GM12801 (cell line): ENCODE results near the gene CCDC185.

Experiments used
- CTCF ChIP-seq: IDR thresholded peaks from one replicate; pipeline ENCODE4 v1.5.1; 2011; ENCODE audit warnings: control low read depth; ENCODE audit not compliant: insufficient read length; ENCODE audit errors: extremely low read depth

The CCDC185 gene

GRCh38 chr1:223421676-223422075 lies 28.5 kb downstream of the CCDC185 start:
- TF ChIP-seq CTCF = no peak

GRCh38 chr1:223422911-223423310 lies 29.7 kb downstream of the CCDC185 start:
- no peak for TF ChIP-seq CTCF

GRCh38 chr1:223423641-223424233 lies 30.5 kb downstream of the CCDC185 start:
- TF ChIP-seq CTCF = no peak

GRCh38 chr1:223425550-223425949 lies 32.3 kb downstream of the CCDC185 start:
- TF ChIP-seq CTCF = no peak

GRCh38 chr1:223426936-223427335 lies 33.7 kb downstream of the CCDC185 start:
- no peak for TF ChIP-seq CTCF

- no peak for TF ChIP-seq CTCF
Observed at GRCh38 chr1:223429313-223429731, 36.1 kb downstream of the CCDC185 start.

GRCh38 chr1:223429821-223430220 lies 36.6 kb downstream of the CCDC185 start:
- no peak for TF ChIP-seq CTCF

- no peak for TF ChIP-seq CTCF
Observed at GRCh38 chr1:223430236-223430635, 37.0 kb downstream of the CCDC185 start.
